ENCODE results near the gene TADA3. TPM values are rescaled to one million over a fixed set of nuclear protein-coding genes. Genes with fewer than 3 reads are reported as not detected.

Gene TADA3
- total RNA-seq, 1 experiment from 2014 or later, result 49.2 TPM

DNA sequence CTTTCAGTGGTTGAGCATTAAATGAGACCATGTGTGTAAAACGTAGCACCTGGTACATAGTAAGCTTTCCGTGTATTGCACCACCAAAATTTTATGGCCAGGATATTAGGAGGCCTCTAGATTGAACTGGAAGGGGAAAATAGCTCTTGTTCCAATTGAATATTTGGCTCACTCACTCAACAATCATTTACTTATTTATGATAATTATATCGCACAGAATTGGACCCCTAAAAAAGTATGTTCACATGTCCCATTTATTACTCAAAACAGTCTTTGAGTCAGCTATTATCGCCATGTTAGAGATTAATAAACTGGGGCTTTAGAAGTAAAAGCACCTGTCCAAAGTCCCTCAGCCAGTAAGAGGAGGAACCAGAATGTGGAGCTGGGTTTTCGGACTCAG lies 12.7 kb upstream of the TADA3 start:
- CTCF ChIA-PET, result interaction anchor here (0.6 kb wide), 1 partner anchor 22 kb away, joined by 4 read pairs; no protein-coding TSS in a partner anchor
- Histone ChIP-seq H3K36me3 (ENCODE audit: control insufficient read depth, insufficient read depth, low read length) (peaks cover 2% of the 10 kb centered on the region), H3K4me3 (ENCODE audit: low read depth, low read length) (no peak overlapping the region), H3K4me1 (peaks cover 12% of the 10 kb centered on the region), H3K9me3 (no peaks in the 10 kb centered on the region), H3K27me3 (replicated peaks; ENCODE audit: control insufficient read depth, insufficient read depth, low read length) (no peaks in the 10 kb centered on the region)
- no peak overlapping the region for H3K4me3 Mint-ChIP-seq (ENCODE audit: unreplicated experiment)
- no peak for DNase-seq
- H3K27me3 Mint-ChIP-seq (ENCODE audit: insufficient read depth, unreplicated experiment), result no peaks in the 10 kb centered on the region
- POLR2A ChIA-PET, result interaction anchor here (0.6 kb wide), 1 partner anchor 301 kb away, joined by 6 read pairs; no protein-coding TSS in a partner anchor
- no peaks in the 10 kb centered on the region for H3K9me3 Mint-ChIP-seq (ENCODE audit: unreplicated experiment)
- TF ChIP-seq, protein P1, sequence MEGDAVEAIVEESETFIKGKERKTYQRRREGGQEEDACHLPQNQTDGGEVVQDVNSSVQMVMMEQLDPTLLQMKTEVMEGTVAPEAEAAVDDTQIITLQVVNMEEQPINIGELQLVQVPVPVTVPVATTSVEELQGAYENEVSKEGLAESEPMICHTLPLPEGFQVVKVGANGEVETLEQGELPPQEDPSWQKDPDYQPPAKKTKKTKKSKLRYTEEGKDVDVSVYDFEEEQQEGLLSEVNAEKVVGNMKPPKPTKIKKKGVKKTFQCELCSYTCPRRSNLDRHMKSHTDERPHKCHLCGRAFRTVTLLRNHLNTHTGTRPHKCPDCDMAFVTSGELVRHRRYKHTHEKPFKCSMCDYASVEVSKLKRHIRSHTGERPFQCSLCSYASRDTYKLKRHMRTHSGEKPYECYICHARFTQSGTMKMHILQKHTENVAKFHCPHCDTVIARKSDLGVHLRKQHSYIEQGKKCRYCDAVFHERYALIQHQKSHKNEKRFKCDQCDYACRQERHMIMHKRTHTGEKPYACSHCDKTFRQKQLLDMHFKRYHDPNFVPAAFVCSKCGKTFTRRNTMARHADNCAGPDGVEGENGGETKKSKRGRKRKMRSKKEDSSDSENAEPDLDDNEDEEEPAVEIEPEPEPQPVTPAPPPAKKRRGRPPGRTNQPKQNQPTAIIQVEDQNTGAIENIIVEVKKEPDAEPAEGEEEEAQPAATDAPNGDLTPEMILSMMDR (IDR thresholded peaks at IDR 0.05; ENCODE audit: insufficient read depth in 1 of 2, low read depth in 1 of 2, low read length in 1 of 2, severe bottlenecking in 1 of 2, unreplicated experiment in 1 of 2), result no peak
- H3K27ac Mint-ChIP-seq (ENCODE audit: unreplicated experiment), result no peak overlapping the region
- intact Hi-C loops (cut with micrococcal nuclease; ENCODE audit: unreplicated experiment), result no loop called here
- H3K36me3 Mint-ChIP-seq (ENCODE audit: insufficient read depth, unreplicated experiment), result peaks cover 87% of the 10 kb centered on the region
- peaks cover 6% of the 10 kb centered on the region for H3K4me1 Mint-ChIP-seq (ENCODE audit: low read depth, unreplicated experiment)
- BruUV-seq (replicated peaks), result no TSS peak

DNA sequence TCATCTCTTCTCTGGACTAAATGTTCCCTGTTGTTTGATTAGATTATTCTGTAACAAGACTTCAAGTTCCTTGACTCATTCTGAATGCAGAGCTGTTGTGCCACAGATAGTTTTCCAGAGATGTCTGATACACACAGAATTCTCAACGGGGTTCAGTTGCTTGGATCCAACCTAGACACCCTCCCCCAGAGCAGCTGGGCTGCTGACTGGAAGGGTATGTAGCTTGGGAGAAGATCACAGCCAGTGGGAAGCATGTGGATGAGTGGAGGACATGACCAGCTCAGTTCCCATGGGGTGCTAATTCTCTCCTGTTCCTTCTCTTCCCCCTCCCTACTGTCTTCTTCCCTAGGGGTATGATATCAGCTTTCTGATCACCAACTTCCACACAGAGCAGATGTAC lies 11.2 kb upstream of the TADA3 start:
- TF ChIP-seq, protein P1 (IDR thresholded peaks at IDR 0.05; ENCODE audit: insufficient read depth in 1 of 2, low read depth in 1 of 2, low read length in 1 of 2, severe bottlenecking in 1 of 2, unreplicated experiment in 1 of 2), result no peak
- H3K4me3 Mint-ChIP-seq (ENCODE audit: unreplicated experiment), result no peak overlapping the region
- DNase-seq, result no peak
- H3K36me3 ChIP-seq (ENCODE audit: control insufficient read depth, insufficient read depth, low read length), result peaks cover 4% of the 10 kb centered on the region
- H3K27me3 ChIP-seq (replicated peaks; ENCODE audit: control insufficient read depth, insufficient read depth, low read length), result no peaks in the 10 kb centered on the region
- H3K4me1 ChIP-seq, result peaks cover 1% of the 10 kb centered on the region; the same call in 1 of the 2 replicates
- no peaks in the 10 kb centered on the region for H3K4me1 Mint-ChIP-seq (ENCODE audit: low read depth, unreplicated experiment)
- H3K4me3 ChIP-seq (ENCODE audit: low read depth, low read length), result no peak overlapping the region
- no peaks in the 10 kb centered on the region for H3K9me3 Mint-ChIP-seq (ENCODE audit: unreplicated experiment)
- intact Hi-C loops (cut with micrococcal nuclease; ENCODE audit: unreplicated experiment), result no loop called here
- ChIA-PET CTCF (no interaction called here), POLR2A (no interaction called here)
- BruUV-seq (replicated peaks), result no TSS peak
- H3K36me3 Mint-ChIP-seq (ENCODE audit: insufficient read depth, unreplicated experiment), result peaks cover 88% of the 10 kb centered on the region
- no peaks in the 10 kb centered on the region for H3K9me3 ChIP-seq
- no peaks in the 10 kb centered on the region for H3K27me3 Mint-ChIP-seq (ENCODE audit: insufficient read depth, unreplicated experiment)
- no peak overlapping the region for H3K27ac Mint-ChIP-seq (ENCODE audit: unreplicated experiment)

DNA sequence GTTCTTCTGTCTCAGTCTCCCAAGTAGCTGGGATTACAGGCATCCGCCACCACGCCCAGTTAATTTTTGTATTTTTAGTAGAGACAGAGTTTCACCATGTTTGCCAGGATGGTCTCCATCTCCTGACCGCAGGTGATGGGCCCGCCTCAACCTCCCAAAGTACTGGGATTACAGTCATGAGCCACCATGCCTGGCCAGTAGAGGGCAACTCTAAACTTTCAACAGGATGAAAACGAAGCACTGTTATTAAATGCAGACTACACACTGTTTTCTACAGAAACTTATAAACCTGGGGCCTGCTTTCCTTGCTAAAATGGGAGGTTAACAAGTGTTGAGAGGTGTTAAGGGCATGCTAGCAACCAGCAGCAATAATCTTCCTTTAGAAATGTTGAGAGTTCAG lies 8.3 kb upstream of the TADA3 start:
- BruUV-seq (replicated peaks), result no TSS peak
- Histone ChIP-seq H3K4me1 (no peaks in the 10 kb centered on the region), H3K9me3 (no peaks in the 10 kb centered on the region), H3K36me3 (ENCODE audit: control insufficient read depth, insufficient read depth, low read length) (peaks cover 8% of the 10 kb centered on the region), H3K4me3 (ENCODE audit: low read depth, low read length) (no peak overlapping the region), H3K27me3 (replicated peaks; ENCODE audit: control insufficient read depth, insufficient read depth, low read length) (no peaks in the 10 kb centered on the region)
- ChIA-PET CTCF (interaction anchor here (0.7 kb wide), 1 partner anchor 14 kb away, joined by 3 read pairs; no protein-coding TSS in a partner anchor), POLR2A (no interaction called here)
- H3K9me3 Mint-ChIP-seq (ENCODE audit: unreplicated experiment), result no peaks in the 10 kb centered on the region
- no peaks in the 10 kb centered on the region for H3K27me3 Mint-ChIP-seq (ENCODE audit: insufficient read depth, unreplicated experiment)
- TF ChIP-seq, protein P1 (IDR thresholded peaks at IDR 0.05; ENCODE audit: insufficient read depth in 1 of 2, low read depth in 1 of 2, low read length in 1 of 2, severe bottlenecking in 1 of 2, unreplicated experiment in 1 of 2), result peak in 1 of 2 experiments; percentile 40
- no peaks in the 10 kb centered on the region for H3K4me1 Mint-ChIP-seq (ENCODE audit: low read depth, unreplicated experiment)
- intact Hi-C loops (cut with micrococcal nuclease; ENCODE audit: unreplicated experiment), result no loop called here
- no peak for DNase-seq
- no peak overlapping the region for H3K27ac Mint-ChIP-seq (ENCODE audit: unreplicated experiment)
- no peak overlapping the region for H3K4me3 Mint-ChIP-seq (ENCODE audit: unreplicated experiment)
- peaks cover 96% of the 10 kb centered on the region for H3K36me3 Mint-ChIP-seq (ENCODE audit: insufficient read depth, unreplicated experiment)
